ENCODE results near the gene GINS1. TPM values are rescaled to one million over a fixed set of nuclear protein-coding genes. Genes with fewer than 3 reads are reported as not detected.

GINS1 gene
- total RNA-seq, 2 donors from 2014 or later: 26.3 to 26.6 TPM

GRCh38 chr20:25478889-25479568, 71.6 kb downstream of the GINS1 start:
- ATAC-seq: no peak
- no peak overlapping the region for H3K27ac Mint-ChIP-seq
- no peak for DNase-seq (ENCODE audit: low spot score in 2 of 2)
- no peaks in the 10 kb centered on the region for H3K9me3 Mint-ChIP-seq
- H3K36me3 Mint-ChIP-seq: no peaks in the 10 kb centered on the region

- ATAC-seq (no peak), DNase-seq (ENCODE audit: low spot score in 2 of 2) (no peak)
- Mint-ChIP-seq H3K36me3 (no peaks in the 10 kb centered on the region), H3K27ac (peak overlapping the region in 1 of 2 donors; percentile 50), H3K9me3 (no peaks in the 10 kb centered on the region)
Measured at GRCh38 chr20:25479638-25480037, 72.2 kb downstream of the GINS1 start.

- no peaks in the 10 kb centered on the region for H3K9me3 Mint-ChIP-seq
- DNase-seq (ENCODE audit: low spot score in 2 of 2) (no peak), ATAC-seq (no peak)
- peak overlapping the region in 1 of 2 donors; percentile 50 for H3K27ac Mint-ChIP-seq
- H3K36me3 Mint-ChIP-seq: no peaks in the 10 kb centered on the region
Measured at GRCh38 chr20:25480156-25480555, 72.7 kb downstream of the GINS1 start.

- no peak for DNase-seq (ENCODE audit: low spot score in 2 of 2)
- no peaks in the 10 kb centered on the region for H3K9me3 Mint-ChIP-seq
- H3K36me3 Mint-ChIP-seq: no peaks in the 10 kb centered on the region
- no peak overlapping the region for H3K27ac Mint-ChIP-seq
- no peak for ATAC-seq
Measured at GRCh38 chr20:25480797-25481196, 73.3 kb downstream of the GINS1 start.

- Mint-ChIP-seq H3K36me3 (no peaks in the 10 kb centered on the region), H3K9me3 (no peaks in the 10 kb centered on the region), H3K27ac (no peak overlapping the region)
- DNase-seq (ENCODE audit: low spot score in 2 of 2) (no peak), ATAC-seq (no peak)
Measured at GRCh38 chr20:25481235-25481917, 73.9 kb downstream of the GINS1 start.

- Mint-ChIP-seq H3K9me3 (no peaks in the 10 kb centered on the region), H3K27ac (no peak overlapping the region), H3K36me3 (no peaks in the 10 kb centered on the region)
- no peak for ATAC-seq
- no peak for DNase-seq (ENCODE audit: low spot score in 2 of 2)
Measured at GRCh38 chr20:25481918-25482253, 74.4 kb downstream of the GINS1 start.

GRCh38 chr20:25483431-25484132, 76.1 kb downstream of the GINS1 start:
- Mint-ChIP-seq H3K9me3 (no peaks in the 10 kb centered on the region), H3K36me3 (no peaks in the 10 kb centered on the region), H3K27ac (no peak overlapping the region)
- DNase-seq (ENCODE audit: low spot score in 2 of 2): no peak
- ATAC-seq: no peak

- Mint-ChIP-seq H3K27ac (peak overlapping the region in 1 of 2 donors; percentile 25), H3K9me3 (no peaks in the 10 kb centered on the region), H3K36me3 (no peaks in the 10 kb centered on the region)
- DNase-seq (ENCODE audit: low spot score in 2 of 2) (no peak), ATAC-seq (no peak)
Measured at GRCh38 chr20:25484224-25484846, 76.9 kb downstream of the GINS1 start.

GRCh38 chr20:25484911-25485511, 77.5 kb downstream of the GINS1 start:
- no peak for DNase-seq (ENCODE audit: low spot score in 2 of 2)
- H3K36me3 Mint-ChIP-seq: no peaks in the 10 kb centered on the region
- H3K27ac Mint-ChIP-seq: peak overlapping the region in 1 of 2 donors; percentile 25
- ATAC-seq: no peak
- no peaks in the 10 kb centered on the region for H3K9me3 Mint-ChIP-seq

- no peak for DNase-seq (ENCODE audit: low spot score in 2 of 2)
- H3K9me3 Mint-ChIP-seq: no peaks in the 10 kb centered on the region
- no peak overlapping the region for H3K27ac Mint-ChIP-seq
- no peak for ATAC-seq
- H3K36me3 Mint-ChIP-seq: no peaks in the 10 kb centered on the region
Measured at GRCh38 chr20:25485872-25486271, 78.4 kb downstream of the GINS1 start.

GRCh38 chr20:25486377-25486776, 78.9 kb downstream of the GINS1 start:
- Mint-ChIP-seq H3K9me3 (no peaks in the 10 kb centered on the region), H3K36me3 (no peaks in the 10 kb centered on the region), H3K27ac (no peak overlapping the region)
- DNase-seq (ENCODE audit: low spot score in 2 of 2) (no peak), ATAC-seq (peak in 1 of 2 donors; percentile 29)

GRCh38 chr20:25487306-25487705, 79.8 kb downstream of the GINS1 start:
- Mint-ChIP-seq H3K9me3 (no peaks in the 10 kb centered on the region), H3K36me3 (no peaks in the 10 kb centered on the region), H3K27ac (no peak overlapping the region)
- no peak for DNase-seq (ENCODE audit: low spot score in 2 of 2)
- no peak for ATAC-seq

- no peak for DNase-seq (ENCODE audit: low spot score in 2 of 2)
- no peak for ATAC-seq
- Mint-ChIP-seq H3K27ac (no peak overlapping the region), H3K9me3 (no peaks in the 10 kb centered on the region), H3K36me3 (no peaks in the 10 kb centered on the region)
Measured at GRCh38 chr20:25487975-25488374, 80.5 kb downstream of the GINS1 start.

GRCh38 chr20:25489221-25489871, 81.9 kb downstream of the GINS1 start:
- no peaks in the 10 kb centered on the region for H3K9me3 Mint-ChIP-seq
- H3K27ac Mint-ChIP-seq: no peak overlapping the region
- H3K36me3 Mint-ChIP-seq: no peaks in the 10 kb centered on the region
- ATAC-seq (no peak), DNase-seq (ENCODE audit: low spot score in 2 of 2) (no peak)

GRCh38 chr20:25490656-25491445, 83.4 kb downstream of the GINS1 start:
- H3K27ac Mint-ChIP-seq: peak overlapping the region in 1 of 2 donors; percentile 66
- ATAC-seq: no peak
- no peaks in the 10 kb centered on the region for H3K9me3 Mint-ChIP-seq
- no peaks in the 10 kb centered on the region for H3K36me3 Mint-ChIP-seq
- DNase-seq (ENCODE audit: low spot score in 2 of 2): no peak
